ELR (cell line): ENCODE results near the gene SCN2A.
A peak's percentile ranks its signal among the peaks of the same experiment; 100 is the strongest.
"Not testable (repeated sequence)": the region's sequence is repeated elsewhere in the genome, so short reads cannot be mapped to it uniquely, and the experiment has no call there.

Experiments
- DNase-seq: peaks from one replicate; pipeline ENCODE4 v3.0.0-alpha.2; 2015; ENCODE audit warnings: low read depth

The SCN2A gene

DNA sequence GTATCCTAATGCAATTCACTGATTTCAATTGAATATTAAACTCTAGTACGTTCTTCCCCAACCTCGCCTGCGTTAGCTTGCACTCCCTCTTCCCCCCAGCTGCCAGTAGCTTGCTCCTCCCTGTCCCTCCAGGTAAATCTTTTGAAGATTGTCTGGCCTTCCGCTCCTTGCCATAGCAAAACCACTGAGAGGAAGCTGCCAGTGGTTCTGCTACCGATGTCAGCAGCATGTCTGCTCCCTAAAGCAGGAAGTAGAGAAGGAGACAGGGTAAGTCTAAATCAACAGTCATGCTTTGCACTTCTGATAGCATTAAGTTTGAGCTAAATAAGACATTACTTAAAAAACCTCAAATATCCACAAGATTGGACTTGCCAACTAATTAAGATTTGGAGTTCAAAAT is 89.1 kb downstream of the SCN2A start:
- no peak for DNase-seq

DNA sequence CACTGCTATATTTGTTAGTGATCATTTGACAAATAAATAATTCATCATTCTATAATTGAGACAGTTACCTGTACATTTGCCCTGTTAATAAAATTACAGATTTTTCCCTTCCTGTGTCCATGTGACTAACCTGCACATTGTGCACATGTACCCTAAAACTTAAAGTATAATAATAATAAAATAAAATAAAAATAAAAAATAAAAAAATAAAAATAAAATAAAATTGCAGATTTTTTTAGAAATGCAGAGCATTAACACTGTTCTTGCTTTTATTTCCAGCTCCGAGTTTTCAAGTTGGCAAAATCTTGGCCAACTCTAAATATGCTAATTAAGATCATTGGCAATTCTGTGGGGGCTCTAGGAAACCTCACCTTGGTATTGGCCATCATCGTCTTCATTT is 105.1 kb downstream of the SCN2A start:
- DNase-seq, result not testable (repeated sequence)

DNA sequence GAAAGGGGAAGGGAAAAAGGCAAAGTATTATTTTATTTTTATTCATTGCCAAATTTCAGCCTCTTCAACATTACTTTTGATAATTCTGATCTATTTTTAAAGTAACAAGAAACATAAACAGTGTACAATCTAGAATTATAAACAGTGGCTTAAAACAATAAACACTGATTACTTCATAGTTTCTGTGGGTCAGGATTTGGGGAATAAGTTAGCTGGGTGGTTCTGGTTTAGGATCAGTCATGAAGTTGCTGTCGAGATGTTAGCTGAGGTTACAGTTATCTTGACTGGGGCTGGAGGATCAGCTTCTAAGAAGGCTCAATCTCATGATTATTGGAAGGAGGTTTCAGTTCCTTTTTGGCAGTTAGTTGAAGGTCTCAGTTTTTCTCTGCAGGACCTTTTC is 109.2 kb downstream of the SCN2A start:
- no peak for DNase-seq

DNA sequence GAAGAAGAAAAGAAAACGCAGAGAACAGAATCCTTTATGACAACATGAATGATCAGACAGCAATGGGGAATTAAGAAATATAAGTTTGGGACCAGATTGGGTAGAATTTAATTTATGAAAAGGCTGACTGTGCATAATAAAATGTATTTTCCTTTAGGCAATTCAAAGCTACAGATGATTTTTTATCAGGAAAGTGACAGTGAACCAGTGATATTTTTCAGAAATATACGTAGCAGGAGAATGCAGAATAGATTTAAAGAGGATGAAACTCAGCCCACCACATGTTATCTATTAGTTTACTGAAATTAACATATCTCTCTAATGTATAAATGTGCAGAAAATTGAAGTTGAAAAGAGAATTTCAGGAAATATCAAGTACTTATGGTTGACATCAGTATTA is 110.0 kb downstream of the SCN2A start:
- DNase-seq, result no peak

DNA sequence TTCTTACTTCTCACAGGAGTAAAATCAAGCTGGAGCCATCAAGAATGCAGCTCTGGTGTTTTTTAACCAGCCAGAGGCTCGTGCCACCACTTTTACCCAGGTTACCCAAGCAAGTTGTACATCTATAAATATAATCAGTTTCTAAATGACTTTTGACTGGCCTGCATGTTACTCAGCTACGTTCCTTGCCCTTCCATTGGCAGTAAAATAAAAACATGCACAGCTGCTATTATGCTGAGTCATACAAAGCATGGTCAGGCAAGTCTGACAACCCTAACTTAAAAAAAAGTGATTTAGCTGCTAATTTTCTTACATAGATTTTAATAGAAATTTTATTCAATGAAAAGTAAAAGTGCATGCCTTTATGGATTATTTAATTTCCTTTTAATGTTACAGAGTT is 118.5 kb downstream of the SCN2A start:
- peak; percentile 39 for DNase-seq

DNA sequence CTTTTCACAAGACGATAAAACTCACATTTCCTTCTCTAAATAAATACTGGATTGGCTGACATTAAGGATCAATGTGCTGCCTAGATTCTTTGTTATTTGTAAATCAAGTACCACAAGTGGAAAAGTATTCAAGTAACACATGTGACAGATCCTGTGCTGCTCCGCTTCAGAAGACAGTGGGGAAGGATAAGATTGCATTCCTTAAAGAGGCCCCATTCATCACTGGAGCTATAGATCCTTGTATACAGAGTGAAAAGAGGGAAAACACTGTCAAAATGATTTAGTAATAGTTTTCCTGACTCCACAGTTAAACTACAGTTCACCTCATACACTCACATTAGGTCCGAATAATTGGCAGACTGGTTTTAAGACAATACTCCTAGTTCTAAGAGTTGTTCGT is 122.3 kb downstream of the SCN2A start:
- DNase-seq, result no peak

DNA sequence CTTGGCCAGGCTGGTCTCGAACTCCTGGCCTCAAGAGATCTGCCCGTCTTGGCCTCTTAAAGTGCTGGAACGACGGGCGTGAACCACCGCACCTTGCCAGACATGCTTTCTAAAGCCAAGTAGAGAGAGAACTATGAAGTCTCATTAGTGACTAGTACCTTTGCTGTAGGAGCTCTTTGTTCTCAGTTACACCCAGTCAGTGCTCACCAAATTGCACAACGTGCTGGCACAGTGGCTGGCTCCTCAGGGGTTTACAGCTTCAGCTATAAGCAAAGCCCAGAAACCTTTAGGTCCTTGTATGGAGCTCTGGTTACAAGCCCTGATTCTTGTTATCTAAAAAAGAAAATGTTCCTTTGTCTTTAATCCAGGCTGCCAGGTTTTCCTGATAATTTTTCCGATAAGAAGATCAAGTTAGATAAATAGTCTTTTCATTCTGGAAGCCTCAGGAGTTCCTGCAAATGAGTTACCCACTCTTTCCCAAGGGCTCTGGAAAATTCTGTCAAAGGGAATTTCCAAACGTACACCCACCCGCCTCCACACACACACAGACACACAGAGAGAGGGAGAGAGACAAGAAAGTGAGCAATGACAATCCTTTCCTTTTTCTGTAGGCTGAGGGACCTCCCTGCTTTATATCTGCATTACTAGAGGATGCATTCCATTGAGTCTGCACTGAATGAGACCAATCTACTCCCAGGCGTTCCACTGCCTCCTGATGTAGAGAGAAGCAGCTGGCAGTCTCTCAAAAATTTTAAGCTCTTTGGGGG is 130.1 kb downstream of the SCN2A start:
- DNase-seq, result no peak

DNA sequence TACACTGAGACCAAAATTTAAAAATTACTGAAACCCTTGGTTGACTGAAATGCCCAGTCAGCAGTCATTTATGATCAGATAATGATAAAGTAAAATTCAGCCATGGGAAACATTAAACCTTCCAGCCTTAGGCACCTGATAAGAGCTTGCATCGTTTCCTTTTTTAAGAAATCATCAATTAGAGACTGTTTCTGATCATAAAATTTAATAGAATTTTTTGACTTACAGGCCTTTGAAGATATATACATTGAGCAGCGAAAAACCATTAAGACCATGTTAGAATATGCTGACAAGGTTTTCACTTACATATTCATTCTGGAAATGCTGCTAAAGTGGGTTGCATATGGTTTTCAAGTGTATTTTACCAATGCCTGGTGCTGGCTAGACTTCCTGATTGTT is 130.7 kb downstream of the SCN2A start:
- DNase-seq, result no peak

DNA sequence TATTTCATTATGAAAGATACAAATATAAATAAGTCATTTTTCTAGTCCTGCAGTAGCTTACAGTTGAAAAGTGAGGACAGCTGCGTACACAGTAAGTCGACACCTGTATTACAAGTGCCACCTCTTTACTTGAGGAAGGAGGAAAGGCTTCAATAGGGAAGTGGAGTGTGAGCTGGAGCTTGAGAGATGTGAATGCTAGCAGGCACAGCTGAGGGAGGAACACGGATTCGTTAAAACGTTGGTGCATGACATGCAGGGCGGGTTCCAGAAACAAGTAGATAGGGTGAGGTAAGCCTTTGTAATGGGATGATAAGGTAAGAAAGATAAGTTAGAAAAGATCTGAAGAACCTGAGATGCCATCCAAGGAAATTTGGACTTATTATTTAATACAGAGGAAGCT is 132.1 kb downstream of the SCN2A start:
- DNase-seq, result no peak

DNA sequence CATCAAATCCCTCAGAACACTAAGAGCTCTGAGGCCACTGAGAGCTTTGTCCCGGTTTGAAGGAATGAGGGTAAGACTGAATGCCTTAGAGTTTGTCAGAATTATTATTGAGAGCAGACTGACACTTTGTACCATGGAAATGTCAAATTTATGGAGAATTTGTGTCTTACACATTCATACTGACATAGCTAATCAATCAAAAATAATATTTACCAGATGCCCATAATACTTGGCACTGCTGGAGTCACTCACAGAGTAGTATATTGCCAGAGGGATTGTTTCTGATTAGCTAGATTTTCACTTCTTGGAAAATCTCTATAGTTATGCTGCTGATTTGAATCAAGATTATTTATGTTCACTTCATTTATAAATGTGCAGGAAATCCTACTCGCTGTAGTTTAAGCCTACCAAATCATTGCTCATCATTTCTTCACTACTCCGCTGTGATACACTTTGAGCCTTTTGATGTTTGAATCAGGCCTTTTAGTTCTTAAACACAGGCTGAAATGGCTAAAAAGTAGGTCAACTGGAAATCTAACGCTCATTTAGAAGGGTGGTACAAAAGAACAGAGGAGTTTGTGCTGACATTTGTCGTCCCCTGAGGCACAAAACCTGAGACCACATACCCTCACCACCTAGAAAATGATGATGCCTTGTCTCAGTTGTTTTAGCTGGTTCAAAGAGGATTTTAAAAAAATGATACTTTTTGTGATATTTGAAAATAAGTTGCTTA is 134.2 kb downstream of the SCN2A start:
- no peak for DNase-seq

DNA sequence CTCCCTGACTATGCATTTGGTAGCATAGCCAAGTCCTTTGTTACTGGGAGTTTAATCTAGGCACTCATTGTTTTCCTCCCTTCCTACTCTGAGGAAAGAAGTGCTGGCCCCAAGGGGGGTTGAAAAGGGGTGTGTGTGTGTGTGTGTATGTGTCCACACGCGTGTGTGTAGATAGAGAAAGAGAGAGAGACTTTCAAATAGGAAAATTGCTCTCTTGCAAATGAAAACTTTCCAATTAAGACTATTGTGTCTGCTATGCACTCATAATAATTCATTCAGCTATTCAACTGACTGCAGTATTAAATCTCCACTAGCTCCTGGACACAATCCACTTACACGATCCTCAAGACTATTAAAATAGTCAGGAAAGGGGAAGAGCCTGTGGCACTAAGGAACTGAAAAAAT is 137.4 kb downstream of the SCN2A start:
- DNase-seq, result no peak

DNA sequence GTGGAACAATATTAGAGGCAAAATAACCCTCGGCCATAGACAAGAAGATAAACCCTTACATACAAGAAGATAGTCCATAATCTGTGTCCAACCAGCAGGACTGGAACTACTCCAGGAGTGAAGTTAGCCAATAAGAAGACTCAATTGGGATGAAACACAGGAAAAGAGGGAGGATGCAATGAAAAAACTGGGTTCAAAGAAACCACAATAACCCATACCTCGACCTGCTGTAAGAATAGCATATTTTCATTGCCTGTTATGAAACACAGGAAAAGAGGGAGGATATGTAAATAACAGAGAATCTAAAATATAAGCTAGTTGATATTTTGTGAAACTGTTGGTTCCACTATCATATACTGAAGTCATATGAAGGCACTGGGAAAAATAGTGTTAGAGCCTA is 143.1 kb downstream of the SCN2A start:
- no peak for DNase-seq

DNA sequence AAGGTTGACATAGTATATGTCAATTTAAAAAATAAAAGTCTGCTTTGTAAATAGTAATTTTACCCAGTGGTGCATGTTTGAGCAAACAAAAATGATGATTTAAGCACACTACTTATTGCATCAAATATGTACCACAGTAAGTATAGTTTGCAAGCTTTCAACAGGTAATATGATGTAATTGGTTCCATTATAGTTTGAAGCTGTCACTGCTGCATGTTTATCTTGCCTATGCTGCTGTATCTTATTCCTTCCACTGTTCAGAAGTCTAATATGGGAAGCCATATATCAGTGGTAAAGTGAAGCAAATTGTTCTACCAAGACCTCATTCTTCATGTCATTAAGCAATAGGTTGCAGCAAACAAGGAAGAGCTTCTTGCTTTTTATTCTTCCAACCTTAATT is 151.7 kb downstream of the SCN2A start:
- no peak for DNase-seq

DNA sequence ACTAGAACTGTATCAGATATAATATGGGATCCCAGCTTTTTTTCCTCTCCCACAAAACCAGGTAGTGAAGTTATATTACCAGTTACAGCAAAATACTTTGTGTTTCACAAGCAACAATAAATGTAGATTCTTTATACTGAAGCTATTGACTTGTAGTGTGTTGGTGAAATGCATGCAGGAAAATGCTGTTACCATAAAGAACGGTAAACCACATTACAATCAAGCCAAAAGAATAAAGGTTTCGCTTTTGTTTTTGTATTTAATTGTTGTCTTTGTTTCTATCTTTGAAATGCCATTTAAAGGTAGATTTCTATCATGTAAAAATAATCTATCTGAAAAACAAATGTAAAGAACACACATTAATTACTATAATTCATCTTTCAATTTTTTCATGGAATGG is 152.6 kb downstream of the SCN2A start:
- DNase-seq, result no peak

DNA sequence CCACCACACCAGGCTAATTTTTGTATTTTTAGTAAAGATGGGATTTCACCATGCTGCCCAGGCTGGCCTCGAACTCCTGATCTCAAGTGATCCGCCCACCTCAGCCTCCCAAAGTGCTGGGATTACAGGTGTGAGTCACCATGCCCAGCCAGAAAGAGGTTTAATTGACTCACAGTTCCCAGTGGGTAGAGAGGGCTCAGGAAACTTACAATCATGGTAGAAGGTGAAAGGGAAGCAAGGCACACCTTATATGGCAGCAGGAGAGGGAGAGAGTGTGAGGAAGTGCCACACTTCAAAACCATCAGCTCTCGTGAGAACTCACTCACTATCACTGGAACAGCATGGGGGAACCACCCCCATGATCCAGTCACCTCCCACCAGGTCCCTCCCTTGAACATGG is 159.4 kb downstream of the SCN2A start:
- not testable (repeated sequence) for DNase-seq

DNA sequence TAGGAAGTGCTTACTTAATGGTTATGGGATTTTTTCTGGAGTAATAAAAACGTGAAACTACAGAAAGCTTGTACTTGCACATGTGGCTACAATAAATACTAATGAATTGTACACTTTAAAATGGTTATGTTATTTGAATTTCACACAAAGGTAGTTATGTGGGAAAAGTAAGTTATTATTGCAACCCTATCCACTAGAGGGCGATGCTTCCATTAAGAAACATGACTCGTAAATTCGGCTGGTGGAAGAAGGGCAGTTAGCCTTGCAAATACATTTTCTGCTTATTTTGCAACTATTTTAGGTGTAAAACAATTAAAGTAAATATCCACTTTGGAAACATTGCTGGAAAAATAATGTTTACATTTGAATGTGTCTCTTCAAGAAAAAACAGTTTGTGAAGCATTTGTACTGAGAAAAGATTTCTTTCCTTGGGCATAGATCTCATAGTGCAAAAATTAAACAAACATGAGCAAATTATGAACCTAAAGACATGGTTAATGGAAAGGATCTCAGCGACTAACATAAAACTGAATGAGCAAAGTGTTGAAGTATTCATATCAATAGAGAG is 162.2 kb downstream of the SCN2A start:
- DNase-seq, result peak; percentile 77

DNA sequence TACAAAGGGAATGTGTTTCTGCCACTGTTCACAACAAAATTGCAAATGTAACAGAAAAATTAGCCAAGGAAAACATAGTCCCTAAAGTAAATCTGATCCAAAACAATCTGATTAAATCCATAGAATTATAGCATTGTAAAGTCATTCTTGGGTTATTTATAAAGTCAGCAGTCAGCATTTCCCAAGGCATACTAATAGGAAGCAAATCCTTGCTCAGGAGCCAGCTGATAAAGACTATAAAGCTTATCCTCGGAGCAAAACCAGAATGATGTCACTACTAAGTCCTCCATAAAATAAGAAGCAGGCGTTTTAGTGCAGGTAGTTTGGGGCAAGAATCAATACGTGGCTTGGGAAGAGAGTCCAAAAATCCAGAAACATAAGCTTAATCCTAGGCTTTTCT is 162.9 kb downstream of the SCN2A start:
- no peak for DNase-seq

DNA sequence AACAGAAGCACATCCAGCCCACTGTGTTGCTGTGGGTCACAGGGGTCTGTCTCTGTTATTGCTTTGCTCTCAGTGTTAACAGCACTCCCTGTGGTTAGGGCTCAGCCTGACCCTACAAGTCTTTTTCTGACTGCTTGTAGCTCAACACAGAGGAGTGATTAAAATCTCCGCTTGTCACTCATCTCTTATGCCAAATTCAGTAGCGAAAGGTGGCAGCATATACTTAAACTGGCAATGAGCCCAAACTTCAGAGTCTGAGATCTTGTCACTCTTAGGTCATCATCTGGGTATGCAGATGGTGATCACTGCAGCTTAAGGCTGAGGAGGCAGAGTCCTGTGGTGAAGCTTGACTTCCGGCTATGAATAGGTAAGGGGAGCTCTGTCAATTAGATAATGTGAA is 167.0 kb downstream of the SCN2A start:
- peak; percentile 30 for DNase-seq

DNA sequence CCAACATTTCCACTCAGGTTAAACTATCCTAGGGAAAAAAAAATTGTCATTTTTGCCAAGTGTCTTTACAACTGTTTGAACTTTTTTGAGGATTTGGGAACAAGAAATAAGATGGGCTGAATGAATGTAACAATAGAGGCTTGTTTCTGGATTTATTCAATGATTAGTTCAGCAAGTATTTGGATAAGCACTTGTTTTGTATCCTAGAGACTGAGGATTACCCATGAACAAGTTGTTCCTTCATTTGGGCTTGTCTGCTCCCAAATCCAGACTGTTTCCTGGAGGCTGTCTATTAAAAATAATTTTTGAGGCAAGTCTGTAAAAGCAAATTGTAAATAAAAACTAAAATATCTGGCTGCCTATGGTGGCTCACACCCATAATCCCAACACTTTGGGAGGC is 168.3 kb downstream of the SCN2A start:
- no peak for DNase-seq

DNA sequence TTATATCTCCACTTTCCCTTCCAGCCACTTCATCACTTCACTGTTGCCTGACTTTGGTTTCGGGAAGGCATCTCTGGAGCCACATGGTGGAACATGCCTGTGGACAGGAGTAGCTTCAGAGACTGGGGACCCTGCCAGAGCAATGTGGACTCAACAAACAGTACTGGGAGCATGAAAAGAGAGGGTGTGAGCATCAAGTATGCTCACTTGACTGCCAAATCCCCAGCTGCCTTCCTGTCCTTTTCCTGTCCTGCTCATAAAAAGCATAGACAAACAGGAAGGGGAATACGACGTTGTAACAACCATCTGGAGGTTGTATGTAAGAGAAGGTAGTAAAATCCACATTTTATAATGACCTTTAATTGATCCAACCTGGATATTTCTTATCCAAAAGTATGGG is 169.0 kb downstream of the SCN2A start:
- no peak for DNase-seq

DNA sequence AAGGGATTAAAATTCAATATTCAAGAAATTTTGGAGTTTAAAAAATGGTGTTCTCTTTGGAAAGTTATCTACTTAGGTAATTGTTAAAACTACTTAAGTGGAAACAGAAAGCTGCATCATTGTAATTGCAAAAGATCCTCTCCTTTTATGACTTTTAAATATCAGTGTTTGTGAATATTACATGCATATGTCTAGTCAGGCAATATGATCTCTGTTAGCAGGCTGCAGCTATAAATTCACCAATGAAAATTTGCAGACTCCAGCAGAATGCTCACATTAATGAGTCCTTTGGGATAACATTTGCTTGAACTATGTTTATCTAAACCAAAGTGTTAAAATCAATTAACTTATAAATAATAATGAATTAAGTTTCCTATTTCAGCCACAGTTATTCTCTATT is 171.1 kb downstream of the SCN2A start:
- no peak for DNase-seq

DNA sequence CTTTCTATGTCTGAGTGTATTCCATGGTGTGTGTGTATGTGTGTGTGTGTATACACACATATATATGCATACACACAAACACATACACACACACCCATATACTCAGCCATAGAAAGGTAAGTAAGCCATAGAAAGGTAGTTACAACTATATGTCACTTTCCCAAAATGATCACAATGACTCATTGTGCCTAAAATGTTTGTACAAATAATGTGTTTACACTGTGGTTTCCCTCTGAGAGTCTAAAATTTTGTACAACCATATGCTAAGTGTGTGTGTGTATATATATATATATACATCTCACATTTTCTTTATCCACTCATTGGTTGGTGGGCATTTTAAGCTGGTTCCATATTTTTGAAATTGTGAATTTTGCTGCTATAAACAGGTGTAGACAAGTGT is 175.0 kb downstream of the SCN2A start:
- DNase-seq, result no peak

DNA sequence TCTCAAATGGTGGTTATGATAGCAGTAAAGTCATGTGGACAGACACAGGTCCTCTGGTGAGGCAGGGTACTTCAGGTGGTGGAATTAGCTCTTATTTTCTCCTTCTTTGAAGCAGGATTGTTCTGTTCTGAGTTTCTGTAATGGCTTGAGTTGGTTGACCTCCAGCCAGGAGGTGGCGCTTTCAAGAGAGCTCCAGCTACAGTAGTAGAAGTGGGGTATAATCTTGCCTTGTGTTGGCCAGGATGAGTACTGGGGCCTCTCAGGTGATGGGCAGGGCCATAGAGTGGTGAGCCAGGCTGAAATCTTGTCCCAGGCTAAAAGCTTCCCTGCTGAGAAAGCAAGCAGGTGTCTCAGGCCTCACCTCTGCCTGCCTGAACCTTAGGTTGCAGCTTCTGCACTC is 177.8 kb downstream of the SCN2A start:
- DNase-seq, result no peak

DNA sequence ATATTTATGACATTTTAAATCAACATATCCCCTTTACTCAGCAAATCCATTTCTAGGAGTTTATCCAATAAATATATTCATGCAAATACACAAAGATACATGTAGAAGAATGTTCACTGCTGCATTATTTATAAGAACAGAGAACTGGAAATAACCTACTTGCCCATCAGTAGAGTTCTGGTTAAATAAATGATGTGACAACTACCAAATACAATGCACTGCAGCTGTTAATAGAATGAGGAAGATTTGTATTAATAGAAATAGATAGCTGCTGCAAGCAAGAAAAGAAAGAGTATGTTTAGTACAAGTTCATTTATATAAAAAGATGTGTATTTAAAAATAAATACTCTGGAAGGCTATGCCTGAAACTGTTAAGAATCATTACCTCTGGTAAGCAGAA is 181.0 kb downstream of the SCN2A start:
- no peak for DNase-seq
